22Rv1 (cell line): ENCODE results near the gene IL31RA.

Experiments
- CTCF ChIP-seq: fragments of 450-650 bp; IDR thresholded peaks from 2 replicates; pipeline ENCODE4 v1.5.1; 2017; ENCODE audit warnings: mild to moderate bottlenecking
- ZFX ChIP-seq: fragments of 450-650 bp; IDR thresholded peaks from 2 replicates; pipeline ENCODE4 v1.6.1; 2017; ENCODE audit warnings: antibody characterized with exemption, borderline replicate concordance

GRCh38 chr5:55866934-55867333 lies 15.8 kb downstream of the IL31RA start:
- no peak for TF ChIP-seq CTCF
- no peak for TF ChIP-seq ZFX
